MV-4-11 (cell line): ENCODE measurements around the gene SHANK3.

Source experiments
- DNase-seq: peaks from one replicate; lab custom pipeline; 2025; lab: John Stamatoyannopoulos, UW

SHANK3 gene

DNA sequence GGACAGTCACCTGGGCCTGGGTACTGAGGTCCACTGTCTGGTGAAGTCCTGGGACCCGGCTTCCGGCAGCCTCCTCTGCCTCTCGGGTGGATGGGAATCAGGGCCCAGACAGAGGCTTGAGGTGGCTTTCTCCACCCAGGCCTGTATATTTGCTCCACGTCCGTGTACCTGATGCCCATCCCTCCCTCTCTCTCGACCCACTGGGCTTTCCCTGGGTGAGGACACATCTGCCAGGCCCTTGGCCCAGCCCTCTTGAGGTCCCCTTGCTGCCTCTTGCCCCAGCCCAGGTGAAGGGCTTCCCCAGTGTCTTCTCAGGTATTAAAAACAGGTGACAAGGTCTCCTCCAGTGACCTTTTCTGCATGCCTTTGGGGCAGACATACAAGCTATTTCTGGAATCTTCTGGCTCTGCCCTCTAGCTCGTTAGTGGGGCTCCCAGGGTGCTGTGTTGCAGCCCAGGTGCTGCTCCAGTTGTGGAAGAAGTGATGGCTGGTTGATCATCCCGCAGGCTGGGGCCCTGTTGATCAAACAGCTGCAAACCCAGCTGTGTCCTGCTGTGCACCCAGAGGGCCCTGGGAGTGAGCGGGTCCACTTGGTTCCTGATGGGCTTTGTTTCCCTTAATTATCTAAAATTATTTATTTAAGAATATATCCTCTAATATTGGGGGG lies 39.9 kb downstream of the SHANK3 start:
- no peak for DNase-seq

GRCh38 chr22:50713008-50713385 lies 40.4 kb downstream of the SHANK3 start:
- no peak for DNase-seq

DNA sequence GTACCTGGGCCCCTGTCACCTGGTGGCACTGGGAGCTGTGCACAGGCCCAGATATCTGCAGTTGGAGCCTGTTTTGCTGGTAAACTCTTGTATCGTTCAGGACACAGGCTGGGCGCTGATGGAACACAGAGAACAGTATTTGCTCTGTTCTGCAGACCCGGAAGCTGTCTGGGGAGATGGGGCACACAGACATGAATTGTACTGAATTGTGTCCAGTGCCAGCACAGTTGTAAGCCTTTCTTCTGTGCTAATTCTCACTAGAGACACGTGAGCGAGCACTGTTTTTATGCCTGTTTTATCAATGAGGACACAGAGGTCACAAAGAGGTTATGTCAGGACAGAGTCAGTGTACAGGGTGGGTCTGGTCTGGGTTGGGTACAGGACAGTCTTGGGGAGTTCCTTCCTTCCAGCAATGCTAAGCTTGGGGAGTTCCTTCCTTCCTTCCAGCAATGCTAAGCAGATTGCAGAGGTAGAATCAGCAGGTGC lies 41.0 kb downstream of the SHANK3 start:
- DNase-seq: no peak

GRCh38 chr22:50714150-50714549 lies 41.5 kb downstream of the SHANK3 start:
- DNase-seq: no peak

DNA sequence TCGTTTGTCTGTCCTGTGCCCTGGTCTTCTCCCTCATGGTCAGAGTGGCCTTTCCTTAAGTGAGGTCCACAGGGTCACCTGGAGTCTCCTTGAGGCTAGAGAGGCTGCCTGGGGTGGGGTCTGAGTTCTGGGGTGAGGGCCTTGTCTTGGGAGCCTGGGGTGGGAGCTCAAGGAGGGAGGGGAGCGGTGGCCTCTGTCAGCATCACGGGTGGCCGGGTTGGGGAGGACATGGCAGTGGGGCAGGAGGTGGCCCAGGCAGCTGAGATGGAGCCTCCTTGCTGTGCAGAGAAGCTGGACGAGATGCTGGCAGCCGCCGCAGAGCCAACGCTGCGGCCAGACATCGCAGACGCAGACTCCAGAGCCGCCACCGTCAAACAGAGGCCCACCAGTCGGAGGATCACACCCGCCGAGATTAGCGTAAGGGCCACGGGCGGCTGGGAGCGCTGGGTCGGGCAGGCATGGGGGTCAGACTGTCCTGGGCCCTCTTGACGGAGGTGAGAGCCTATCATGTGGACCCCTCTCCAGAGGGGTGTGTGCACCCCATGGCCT lies 42.1 kb downstream of the SHANK3 start:
- DNase-seq: no peak

GRCh38 chr22:50715250-50715649 lies 42.6 kb downstream of the SHANK3 start:
- no peak for DNase-seq

- no peak for DNase-seq
Measured at GRCh38 chr22:50715776-50716175, 43.2 kb downstream of the SHANK3 start.

DNA sequence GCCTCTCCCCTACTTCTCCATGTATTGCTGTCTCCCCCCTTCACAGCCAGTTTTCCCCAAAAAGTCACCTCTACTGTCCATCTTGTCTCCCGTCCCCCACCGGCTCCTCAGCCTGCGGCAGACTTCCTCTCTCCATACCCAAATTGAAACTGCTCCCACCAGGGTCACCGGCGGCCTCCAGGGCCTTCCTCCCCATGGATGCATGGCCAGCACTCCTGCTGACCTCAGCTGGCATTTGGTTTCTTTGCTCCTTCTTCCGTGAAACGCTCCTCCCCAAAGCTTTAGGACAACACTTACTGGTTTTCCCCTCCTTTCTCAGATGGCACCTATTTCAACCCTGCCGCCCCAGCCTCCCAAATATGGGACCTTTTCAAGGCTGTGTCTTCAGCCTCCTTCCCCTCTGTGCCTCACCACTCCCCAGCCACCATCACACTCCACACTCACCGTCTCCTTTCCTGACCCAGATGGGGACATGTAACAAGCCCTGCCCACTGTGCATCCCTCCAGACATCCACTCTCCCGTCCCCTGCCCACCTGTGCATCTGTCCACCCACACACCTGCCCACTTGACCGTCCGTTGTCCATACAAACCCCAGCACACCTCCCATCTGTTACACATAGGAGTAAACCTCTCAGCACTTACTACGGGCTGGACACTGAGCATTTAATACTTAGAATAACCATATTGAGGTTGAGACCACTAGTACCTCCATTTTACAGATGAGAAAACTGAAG lies 43.8 kb downstream of the SHANK3 start:
- no peak for DNase-seq

DNA sequence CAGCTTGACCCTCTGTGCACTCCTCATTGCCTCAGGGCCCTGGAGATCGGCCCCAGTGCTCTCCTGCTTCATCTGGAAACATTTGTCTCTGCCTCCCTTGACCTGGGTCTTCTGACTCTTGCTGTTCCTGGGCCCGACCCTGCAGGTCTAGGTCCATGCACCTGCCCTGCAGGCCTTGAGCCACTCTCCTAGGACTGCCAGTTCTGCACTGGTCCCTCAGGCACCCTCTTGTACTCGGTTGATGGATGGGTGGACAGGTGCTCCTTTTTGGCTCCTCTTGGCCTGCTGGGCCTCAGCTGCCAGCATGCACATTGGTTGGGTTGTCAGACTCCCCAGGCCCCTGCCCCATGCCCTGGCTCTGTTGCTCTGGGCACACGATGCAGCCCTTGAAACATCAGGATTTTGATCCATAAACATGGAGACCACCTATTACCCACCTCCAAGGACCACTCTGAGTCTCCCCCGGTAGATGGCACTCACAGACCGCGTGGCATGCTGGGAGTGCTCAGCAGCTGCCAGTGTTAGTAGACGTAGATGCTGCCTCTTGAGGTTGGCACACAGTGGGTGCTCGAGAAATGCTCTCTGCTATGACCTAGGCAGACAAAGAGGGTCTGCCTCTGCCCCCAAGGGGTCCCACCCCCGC lies 45.2 kb downstream of the SHANK3 start:
- DNase-seq: no peak

- DNase-seq: no peak
Measured at GRCh38 chr22:50718352-50718709, 45.7 kb downstream of the SHANK3 start.

GRCh38 chr22:50719814-50720300 lies 47.2 kb downstream of the SHANK3 start:
- DNase-seq: no peak

DNA sequence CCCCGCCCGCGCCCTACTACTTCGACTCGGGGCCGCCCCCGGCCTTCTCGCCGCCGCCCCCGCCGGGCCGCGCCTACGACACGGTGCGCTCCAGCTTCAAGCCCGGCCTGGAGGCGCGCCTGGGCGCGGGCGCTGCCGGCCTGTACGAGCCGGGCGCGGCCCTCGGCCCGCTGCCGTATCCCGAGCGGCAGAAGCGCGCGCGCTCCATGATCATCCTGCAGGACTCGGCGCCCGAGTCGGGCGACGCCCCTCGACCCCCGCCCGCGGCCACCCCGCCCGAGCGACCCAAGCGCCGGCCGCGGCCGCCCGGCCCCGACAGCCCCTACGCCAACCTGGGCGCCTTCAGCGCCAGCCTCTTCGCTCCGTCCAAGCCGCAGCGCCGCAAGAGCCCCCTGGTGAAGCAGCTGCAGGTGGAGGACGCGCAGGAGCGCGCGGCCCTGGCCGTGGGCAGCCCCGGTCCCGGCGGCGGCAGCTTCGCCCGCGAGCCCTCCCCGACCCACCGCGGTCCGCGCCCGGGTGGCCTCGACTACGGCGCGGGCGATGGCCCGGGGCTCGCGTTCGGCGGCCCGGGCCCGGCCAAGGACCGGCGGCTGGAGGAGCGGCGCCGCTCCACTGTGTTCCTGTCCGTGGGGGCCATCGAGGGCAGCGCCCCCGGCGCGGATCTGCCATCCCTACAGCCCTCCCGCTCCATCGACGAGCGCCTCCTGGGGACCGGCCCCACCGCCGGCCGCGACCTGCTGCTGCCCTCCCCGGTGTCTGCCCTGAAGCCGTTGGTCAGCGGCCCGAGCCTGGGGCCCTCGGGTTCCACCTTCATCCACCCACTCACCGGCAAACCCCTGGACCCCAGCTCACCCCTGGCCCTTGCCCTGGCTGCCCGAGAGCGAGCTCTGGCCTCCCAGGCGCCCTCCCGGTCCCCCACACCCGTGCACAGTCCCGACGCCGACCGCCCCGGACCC lies 48.0 kb downstream of the SHANK3 start:
- no peak for DNase-seq

DNA sequence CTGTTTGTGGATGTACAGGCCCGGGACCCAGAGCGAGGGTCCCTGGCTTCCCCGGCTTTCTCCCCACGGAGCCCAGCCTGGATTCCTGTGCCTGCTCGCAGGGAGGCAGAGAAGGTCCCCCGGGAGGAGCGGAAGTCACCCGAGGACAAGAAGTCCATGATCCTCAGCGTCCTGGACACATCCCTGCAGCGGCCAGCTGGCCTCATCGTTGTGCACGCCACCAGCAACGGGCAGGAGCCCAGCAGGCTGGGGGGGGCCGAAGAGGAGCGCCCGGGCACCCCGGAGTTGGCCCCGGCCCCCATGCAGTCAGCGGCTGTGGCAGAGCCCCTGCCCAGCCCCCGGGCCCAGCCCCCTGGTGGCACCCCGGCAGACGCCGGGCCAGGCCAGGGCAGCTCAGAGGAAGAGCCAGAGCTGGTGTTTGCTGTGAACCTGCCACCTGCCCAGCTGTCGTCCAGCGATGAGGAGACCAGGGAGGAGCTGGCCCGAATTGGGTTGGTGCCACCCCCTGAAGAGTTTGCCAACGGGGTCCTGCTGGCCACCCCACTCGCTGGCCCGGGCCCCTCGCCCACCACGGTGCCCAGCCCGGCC lies 48.7 kb downstream of the SHANK3 start:
- DNase-seq: no peak

GRCh38 chr22:50722048-50722701 lies 49.6 kb downstream of the SHANK3 start:
- no peak for DNase-seq
